Activated CD4-positive, alpha-beta T cell treated with anti-CD3 and anti-CD28 coated beads, Interleukin-10, Interleukin-2, amounts not matched to agents 100 ng/mL and 50 ng/mL, durations not matched to agents 16 hours and 8 hours (primary cell): Measurements from ENCODE around the gene SNRPD3.
"Not testable (repeated sequence)": the region's sequence is repeated elsewhere in the genome, so short reads cannot be mapped to it uniquely, and the experiment has no call there.

ENCODE experiments used
- DNase-seq: peaks from one replicate; pipeline ENCODE4 v3.0.0-alpha.2; 2020

SNRPD3 gene

DNA sequence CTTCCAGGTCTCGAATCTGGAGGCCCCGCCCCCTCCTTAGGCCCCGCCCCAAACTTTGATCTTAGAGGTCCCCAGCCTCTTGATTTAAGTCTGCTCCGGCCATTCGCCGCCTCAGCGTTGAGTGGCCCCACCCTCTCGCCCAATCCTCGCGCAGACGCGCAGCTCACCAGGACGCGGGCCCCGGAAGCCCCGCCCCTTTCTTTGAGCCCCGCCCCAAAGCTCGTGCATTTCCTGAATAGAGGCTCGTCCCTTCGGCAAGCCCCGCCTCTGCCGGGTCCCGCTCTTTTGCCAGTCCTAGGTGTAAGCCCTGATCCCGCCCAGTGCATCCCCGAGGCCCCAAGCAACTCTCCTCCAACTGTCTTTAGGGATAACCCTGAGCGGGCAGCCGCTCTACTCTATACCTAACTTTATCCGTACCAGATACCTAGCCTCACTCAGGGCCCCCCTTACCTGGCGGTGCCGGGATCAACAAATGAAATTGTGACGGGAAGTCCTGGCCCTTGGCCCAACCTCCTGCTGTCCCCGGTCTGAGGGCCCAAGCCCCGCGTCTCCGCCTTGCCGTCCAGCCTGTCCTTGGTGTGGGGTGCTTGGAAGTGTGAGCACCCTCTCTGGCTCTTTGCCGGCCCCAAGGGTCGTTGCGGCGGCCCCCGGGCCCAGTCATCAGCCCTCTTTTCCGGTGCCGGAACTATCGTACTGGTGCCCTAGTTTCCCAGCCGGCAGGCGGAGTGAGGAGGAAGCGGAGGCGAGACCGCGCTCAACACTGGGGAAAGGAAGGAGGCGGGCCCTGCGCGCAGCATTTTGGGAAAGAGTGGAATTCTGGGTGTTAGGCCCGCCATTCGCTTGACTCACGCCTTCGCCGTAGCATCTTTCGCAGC lies at the start of gene SNRPD3:
TSS of gene SNRPD3 (plus strand) at position 835 of the 875 bp plus-strand sequence. CDS start 1,676 bp downstream, outside the sequence.
- peak; percentile 100 for DNase-seq

DNA sequence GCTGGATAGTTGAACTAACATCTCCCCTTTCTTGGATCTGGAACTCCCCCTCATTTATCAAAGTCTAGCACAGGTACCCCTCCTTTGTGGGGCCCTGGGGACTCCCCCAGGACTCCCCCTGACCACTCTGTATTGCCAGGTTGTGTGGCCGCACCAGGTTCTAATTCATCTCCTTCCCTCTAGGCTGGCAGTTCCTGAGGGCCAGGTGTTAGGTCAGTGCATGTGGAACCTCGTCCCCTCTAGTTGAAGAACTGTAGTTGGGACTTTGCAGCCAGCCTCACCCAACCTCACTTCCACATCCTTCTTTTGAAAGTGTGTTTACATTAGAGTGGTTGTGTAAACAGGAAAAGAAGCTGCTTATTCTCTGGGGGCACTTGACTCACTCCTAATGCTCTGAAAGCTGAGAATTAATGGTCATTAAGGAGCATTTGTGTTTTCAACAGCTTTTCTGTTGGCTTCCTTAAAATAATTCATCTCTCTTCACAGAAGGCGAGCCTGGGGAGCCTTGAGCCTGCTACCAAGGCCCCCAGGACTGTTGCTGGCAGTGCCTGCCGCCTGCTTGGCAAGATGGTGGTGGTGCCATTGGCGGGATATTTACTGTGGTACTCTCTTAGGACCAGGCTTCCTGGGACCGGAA lies 48.9 kb upstream of the SNRPD3 start:
- no peak for DNase-seq

DNA sequence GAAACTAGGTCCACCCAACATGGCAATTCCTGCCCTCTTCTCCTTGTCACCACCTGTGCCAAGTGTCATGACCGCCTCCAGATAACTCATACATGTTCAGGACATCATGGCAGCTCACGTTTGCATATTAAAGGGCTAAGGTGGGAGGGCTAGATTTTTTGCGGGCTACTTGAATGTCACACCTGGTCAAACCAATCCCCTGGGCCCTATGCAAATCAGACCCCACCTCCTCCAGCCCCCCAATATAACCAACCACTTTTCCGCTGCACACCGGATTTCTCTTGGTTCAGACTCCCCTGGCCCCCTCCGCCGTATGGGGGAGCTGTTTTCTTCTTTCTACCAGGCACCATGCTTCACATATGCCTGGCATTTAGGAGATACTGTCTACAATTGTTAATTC lies 48.1 kb upstream of the SNRPD3 start:
- DNase-seq = no peak

DNA sequence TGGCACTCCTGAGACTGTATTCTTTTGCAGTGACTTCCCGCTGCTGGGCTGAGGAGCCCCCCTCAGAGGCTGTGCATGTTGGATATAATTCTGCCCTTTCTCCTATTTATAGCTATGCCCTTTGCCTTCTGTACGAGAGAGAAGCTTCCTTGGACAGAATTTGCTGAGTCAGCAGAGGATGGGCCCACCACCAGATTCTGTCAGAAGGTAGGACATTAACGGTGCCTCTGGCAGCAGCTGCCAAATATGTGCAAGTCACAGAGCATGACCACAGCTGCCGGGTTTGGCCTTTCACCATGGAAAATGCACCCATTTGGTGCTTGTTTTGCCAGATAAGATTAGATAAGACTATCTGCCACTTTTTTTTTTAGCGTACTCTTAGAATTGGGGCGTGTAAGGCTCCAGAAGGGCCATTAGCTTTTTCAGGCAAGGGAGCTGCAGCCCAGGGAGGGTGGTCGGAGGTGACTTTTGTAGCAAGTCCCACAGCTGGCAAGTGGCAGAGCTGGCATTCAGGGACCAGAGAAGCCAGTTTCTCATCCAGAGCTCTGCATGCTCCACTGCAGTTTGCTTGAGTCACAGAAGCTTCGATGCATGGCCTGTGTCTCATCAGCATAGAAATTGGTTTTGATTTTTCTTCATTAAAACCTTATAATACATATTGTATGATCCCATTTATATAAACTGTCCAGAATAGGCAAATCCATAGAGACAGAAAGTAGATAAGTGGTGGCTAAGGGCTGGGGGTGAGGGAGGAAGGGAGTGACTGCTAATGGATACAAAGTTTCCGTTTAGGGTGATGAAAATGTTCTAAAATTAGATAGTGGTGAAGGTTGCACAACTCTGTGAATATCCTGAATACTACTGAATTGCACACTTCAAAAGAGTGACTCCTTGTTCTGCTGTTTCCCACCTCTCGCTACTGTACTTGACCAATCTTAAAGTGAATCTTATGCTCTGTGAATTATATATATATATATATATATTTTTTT lies 44.9 kb upstream of the SNRPD3 start:
- DNase-seq = peak; percentile 23

- no peak for DNase-seq
These were observed 43.8 kb upstream of the SNRPD3 start for GRCh38 chr22:24512043-24512442.

DNA sequence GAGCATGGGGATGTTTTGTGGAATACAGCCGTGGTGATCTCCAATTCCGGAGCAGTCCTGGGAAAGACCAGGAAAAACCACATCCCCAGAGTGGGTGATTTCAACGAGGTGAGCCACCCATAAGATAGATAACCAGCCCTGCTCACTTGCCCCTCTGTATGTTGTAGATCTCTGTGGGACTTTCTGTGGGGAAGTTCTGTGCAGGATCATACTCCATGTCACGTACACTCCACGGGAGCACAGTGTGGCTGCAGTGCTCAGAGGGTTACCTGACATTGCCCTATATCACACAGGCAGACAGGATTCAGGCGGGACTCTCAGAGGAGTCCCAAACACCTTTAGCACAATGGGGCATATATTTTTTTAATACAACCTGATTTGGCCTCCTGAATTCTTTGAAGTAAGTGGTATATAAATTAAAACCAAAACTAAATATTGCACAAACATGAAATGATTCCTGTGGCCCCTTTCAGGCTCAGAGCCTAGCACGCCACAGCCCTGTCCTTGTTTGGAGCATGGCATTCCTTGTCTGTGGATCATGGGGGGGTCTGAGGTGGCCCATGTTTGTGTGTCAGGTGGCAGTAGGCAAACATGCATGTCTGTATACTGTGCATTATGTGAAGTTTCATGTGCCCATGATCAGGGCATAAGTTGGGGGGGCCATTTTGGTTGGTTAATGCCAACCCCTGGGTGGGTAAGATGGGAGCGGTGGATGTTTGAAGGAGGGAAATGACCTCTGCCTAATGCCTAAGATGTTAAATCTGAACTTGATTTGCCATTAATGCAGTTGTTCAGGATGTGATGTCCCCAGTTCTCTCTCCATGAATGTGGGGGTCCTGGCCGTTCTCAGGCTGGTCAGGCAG lies 42.2 kb upstream of the SNRPD3 start:
- no peak for DNase-seq

DNA sequence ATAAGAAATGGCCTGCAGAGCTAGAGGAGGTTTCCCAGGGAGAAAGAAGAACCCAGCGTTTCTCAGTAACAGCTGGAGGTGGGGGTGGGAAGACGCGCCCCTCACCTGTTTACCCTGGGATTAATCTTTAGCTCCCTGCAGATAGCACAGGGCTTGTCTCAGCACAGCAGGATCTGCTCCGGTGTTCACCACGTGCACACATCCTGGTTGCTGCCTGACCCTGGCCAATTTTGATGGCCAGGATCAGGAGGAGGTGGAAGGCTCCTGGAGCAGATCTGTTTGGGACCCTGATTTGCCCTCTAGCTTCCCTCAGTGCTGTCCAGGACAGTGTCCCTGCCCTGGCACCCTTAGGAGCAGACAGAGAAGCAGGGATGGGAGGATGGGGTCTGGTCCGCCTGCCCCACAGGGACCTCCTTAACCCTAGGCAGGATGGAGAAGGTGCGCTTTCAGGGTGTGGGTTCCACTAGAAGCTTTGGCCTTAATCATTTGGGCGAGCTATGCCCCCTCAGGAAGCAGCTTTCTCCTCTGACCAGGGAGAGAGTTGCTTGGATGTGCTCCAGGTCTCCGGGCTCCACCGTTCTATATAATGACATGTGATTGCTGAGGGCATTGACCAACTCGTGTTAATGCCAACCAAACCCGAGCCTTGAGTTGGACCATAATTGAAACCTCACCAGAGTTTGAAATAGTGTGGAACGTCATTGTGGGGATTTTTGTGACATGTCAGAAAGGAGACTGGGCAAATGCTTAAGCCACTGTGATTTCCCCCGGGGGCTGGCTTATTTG lies 41.4 kb upstream of the SNRPD3 start:
- DNase-seq = peak; percentile 44

- no peak for DNase-seq
These were observed 40.8 kb upstream of the SNRPD3 start for GRCh38 chr22:24515027-24515338.

GRCh38 chr22:24516301-24516737 lies 39.5 kb upstream of the SNRPD3 start:
- DNase-seq = peak; percentile 25

DNA sequence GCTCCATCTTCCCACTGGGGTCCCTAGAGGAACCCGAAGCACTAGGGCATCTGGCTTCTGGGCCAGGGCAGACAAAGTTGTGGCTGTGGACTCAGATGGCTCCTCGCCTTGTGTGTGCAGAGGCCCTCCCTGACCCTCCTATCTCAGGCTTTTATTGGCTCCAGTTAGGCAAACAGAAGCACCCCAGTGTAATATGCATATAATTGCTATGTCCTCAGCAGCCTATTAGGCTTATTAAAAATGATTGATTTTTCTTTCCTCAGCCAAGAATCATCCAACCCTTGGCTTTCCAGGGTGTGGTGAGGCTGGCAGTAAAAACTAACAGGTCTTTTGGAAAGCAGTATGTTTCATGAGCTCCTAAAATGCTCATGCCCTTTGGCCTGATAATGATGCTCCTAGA lies 38.4 kb upstream of the SNRPD3 start:
- no peak for DNase-seq

DNA sequence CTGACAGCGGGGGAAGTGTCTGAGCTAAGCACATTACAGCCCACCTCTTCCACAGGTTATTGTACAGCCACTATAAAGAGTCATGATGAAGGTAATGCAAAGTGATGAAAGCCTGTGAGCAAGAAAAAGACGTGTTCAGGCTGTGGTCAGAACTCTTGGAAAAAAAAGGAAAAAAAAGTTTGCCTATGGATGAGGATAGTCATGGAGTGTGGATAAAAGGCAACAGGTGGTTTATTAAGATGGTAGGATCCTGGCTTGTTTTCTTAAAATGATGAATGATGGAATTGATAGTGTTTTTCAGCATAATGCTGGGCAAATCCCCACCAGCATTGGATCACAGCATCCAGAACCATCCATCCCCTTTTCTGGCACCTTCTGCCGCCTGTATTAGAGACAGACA lies 37.6 kb upstream of the SNRPD3 start:
- DNase-seq = no peak

- DNase-seq = no peak
These were observed 36.9 kb upstream of the SNRPD3 start for GRCh38 chr22:24518771-24519485.

- DNase-seq = no peak
These were observed 36.3 kb upstream of the SNRPD3 start for GRCh38 chr22:24519496-24519895.

- peak; percentile 74 for DNase-seq
These were observed 34.0 kb upstream of the SNRPD3 start for GRCh38 chr22:24521791-24522245.

DNA sequence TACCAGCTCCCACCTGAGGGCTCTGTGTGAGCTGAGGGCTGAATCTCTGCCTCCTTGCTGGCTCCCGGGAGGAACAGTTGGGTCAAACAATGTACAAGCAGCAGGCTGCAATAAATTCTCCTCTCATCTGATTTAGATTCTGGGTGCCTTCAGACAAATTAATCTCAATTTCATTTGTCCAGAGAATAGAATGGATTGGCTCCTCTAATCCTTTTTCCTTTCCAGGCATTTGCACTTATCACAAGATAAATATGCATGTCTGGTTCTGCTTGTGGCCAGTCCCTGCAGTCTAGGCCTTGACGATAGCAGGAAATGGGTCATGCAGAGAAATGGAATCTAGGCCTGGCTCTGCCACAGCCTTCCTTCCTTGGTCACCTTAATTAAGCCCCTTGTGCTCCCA lies 31.9 kb upstream of the SNRPD3 start:
- no peak for DNase-seq

- peak; percentile 91 for DNase-seq
These were observed 30.3 kb upstream of the SNRPD3 start for GRCh38 chr22:24525416-24526037.

DNA sequence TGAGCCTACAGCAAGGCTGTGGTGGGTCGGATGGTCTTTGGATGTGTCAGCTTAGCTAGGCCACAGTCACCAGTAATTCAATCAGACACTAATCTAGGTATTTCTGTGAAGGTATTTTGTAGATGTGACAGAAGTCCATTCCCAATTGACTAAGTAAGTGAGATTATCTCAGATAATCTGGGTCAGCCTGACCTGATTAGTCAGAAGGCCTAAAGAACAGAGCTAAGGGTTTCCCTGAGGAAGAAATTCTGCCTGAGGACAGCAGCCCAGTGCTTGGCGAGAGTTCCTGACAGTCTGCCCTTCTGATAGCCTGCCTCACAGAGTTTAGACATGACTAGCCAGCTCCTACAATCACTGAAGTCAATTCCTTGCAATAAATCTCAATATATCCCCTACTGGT lies 29.6 kb upstream of the SNRPD3 start:
- DNase-seq = no peak

- no peak for DNase-seq
These were observed 25.9 kb upstream of the SNRPD3 start for GRCh38 chr22:24529898-24530297.

- not testable (repeated sequence) for DNase-seq
These were observed 24.8 kb upstream of the SNRPD3 start for GRCh38 chr22:24530968-24531367.

GRCh38 chr22:24532075-24532474 lies 23.7 kb upstream of the SNRPD3 start:
- no peak for DNase-seq
